ENCODE measurements around the gene PDLIM5. TPM values are rescaled to one million over a fixed set of nuclear protein-coding genes. Genes with fewer than 3 reads are reported as not detected.
A peak's percentile ranks its signal among the peaks of the same experiment; 100 is the strongest.

PDLIM5 gene
- total RNA-seq, 1 donor from 2014 or later = 70.8 TPM

GRCh38 chr4:94525993-94526728, 74.4 kb downstream of the PDLIM5 start:
- peak in 1 of 2 donors; percentile 36 for DNase-seq (ENCODE audit: low read depth in 2 of 2)

GRCh38 chr4:94527556-94528233, 76.0 kb downstream of the PDLIM5 start:
- DNase-seq (ENCODE audit: low read depth in 2 of 2) = no peak

GRCh38 chr4:94528792-94529451, 77.2 kb downstream of the PDLIM5 start:
- DNase-seq (ENCODE audit: low read depth in 2 of 2) = no peak

- no peak for DNase-seq (ENCODE audit: low read depth in 2 of 2)
Measured at GRCh38 chr4:94530073-94530472, 78.3 kb downstream of the PDLIM5 start.

GRCh38 chr4:94531991-94532789, 80.4 kb downstream of the PDLIM5 start:
- DNase-seq (ENCODE audit: low read depth in 2 of 2) = peak; percentile 28 to 71

GRCh38 chr4:94533405-94534223, 81.9 kb downstream of the PDLIM5 start:
- DNase-seq (ENCODE audit: low read depth in 2 of 2) = no peak

DNA sequence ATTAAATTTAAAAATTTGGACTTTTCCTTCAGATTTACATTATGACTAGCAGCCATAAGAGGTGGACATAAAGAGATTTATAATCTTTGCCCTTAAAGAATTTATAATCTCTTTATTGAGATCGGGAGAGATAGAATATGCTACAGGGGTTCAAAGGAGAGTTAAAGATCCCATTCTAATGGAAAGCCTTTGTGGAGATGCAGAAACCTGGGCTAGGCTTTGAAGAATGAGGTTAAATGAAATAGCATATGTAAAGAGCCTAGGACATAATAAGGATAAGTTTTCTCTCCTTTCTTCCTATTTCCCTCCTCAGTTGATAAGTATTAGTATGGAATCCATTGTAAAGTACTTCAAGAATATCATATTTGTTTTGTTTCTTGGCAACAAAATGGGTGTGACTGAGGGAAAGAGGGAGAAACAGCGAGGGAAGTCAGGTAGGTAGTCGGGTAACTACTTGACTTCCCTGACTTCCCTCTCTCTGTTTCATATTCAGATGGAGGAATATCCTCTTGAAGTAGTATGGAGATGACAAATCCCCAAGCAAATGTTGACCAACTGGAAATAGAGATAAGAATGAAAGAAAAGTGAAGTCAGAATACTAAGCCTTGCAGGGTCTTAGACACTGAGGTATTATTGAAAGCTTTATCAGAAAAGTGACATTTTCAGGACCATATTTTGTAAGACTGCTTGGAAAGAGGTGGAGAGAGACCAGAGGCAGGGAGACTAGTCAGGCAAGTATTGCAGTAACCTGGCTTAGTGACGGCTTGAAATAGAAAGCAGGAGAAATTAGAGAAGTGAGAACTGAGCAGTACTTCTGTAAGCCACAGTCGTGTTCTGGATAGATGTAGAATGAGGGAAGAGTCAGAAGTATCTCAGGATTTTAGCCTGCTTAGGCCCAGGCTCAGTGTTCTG, 82.9 kb downstream of the PDLIM5 start:
- DNase-seq (ENCODE audit: low read depth in 2 of 2) = no peak

- DNase-seq (ENCODE audit: low read depth in 2 of 2) = no peak
Measured at GRCh38 chr4:94536049-94536448, 84.3 kb downstream of the PDLIM5 start.

- peak; percentile 46 to 59 for DNase-seq (ENCODE audit: low read depth in 2 of 2)
Measured at GRCh38 chr4:94536649-94537469, 85.1 kb downstream of the PDLIM5 start.

DNA sequence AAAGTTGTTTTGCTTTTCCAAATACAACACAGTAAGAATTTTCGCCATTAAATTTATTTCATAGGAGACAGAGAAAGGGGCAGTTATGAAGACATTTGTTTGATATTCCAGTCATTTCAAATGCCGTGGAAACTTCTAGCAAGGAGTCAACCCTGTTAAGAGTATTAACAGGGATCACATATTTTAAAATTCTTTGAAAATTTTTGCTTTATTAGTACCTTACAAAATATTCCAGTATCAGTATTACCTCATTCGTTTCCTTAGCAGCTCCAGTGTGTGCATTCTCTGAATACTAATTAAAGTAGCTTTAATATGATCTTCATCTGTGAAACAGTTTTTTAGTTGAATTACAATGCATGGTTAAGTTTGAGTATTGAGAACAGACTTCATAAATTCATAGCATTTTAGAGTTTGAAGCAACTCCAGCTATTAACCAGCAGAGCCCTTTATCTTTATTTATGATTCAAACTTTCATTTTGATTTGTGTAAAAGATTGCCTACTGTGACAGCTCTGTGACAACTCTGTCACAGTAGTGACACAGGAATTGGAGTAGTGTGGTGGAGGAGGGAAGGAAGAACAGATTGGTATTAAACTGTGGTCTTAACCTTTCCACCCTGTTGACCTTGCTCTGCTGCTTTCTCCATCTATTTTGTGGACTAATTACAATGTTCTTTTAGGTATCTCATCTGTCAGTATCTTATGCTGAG, 86.3 kb downstream of the PDLIM5 start:
- no peak for DNase-seq (ENCODE audit: low read depth in 2 of 2)

- DNase-seq (ENCODE audit: low read depth in 2 of 2) = no peak
Measured at GRCh38 chr4:94540476-94540875, 88.7 kb downstream of the PDLIM5 start.

DNA sequence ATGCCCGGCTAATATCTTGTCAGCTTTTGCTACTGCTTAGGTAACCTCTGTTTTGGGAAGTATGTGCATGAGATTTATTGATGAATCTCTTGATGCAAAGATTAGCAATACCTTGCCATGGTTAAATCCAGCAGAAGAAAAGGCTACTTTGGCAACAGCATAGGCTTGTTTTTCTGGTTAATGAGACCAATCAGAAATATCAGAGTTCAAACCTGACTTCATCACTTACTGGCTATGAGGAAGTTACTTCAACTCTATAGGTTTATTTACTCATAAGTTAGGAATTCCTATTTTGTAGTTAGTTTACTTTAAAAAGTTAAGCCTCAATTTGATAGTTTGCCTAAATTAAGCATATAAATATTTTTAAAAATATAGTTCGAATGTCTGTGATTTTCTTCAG, 93.1 kb downstream of the PDLIM5 start:
- peak in 1 of 2 donors; percentile 28 for DNase-seq (ENCODE audit: low read depth in 2 of 2)

GRCh38 chr4:94545296-94545695, 93.6 kb downstream of the PDLIM5 start:
- peak; percentile 80 to 88 for DNase-seq (ENCODE audit: low read depth in 2 of 2)

- DNase-seq (ENCODE audit: low read depth in 2 of 2) = no peak
Measured at GRCh38 chr4:94546949-94547348, 95.2 kb downstream of the PDLIM5 start.

GRCh38 chr4:94548571-94548970, 96.8 kb downstream of the PDLIM5 start:
- peak; percentile 39 to 92 for DNase-seq (ENCODE audit: low read depth in 2 of 2)

GRCh38 chr4:94550352-94550751, 98.6 kb downstream of the PDLIM5 start:
- DNase-seq (ENCODE audit: low read depth in 2 of 2) = no peak

GRCh38 chr4:94550851-94551250, 99.1 kb downstream of the PDLIM5 start:
- DNase-seq (ENCODE audit: low read depth in 2 of 2) = no peak
